NCI-H446 treated with DMSO at 0.1 percent for 48 hours (cell line): ENCODE data around the gene CYB561D1.

Experiments used
- DNase-seq: peaks from one replicate; lab custom pipeline; 2025; lab: John Stamatoyannopoulos, UW

The CYB561D1 gene

DNA sequence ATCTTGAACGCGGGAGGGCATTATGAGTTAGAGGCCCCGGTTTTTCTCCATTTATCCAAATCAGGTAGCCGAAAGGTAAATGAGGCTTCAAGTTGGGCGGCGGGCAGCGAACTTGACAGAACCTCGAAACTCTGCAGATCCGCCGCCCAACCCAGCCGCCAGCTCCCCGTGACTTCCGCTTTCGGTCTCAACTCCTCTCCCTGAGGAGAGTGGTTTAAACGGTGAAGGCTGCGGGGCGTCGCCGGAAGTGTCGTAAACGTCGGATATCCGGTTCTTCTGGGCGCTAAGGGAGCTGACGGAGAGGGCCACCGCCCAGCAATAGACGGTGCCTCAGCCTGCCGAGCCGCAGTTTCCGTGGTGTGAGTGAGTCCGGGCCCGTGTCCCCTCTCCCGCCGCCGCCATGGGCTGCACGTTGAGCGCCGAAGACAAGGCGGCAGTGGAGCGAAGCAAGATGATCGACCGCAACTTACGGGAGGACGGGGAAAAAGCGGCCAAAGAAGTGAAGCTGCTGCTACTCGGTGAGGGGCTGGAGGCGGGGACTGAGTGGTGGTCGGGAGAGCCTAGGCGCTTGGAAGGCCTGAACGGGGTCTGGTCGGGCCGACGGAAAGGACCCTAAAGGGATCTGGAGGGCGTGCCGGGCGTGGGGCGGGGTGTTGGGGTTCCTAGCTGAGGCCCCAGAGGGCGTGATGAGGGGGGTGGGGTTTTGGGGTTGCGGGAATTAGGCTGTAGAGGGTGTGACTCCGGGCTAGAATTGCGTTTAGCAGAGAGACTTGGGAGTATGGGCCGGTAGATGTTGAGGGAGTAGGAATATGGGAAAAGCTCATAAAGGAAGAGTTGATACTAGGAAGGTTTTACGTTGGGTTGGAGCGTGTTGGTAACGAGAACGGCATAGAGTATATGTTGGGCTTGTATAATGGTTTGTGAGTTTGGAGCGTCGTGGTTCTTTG lies 54.7 kb downstream of the CYB561D1 start, which contains the start of gene GNAI3:
Gene GNAI3 (plus strand): TSS at position 295 of the 947 bp plus-strand sequence. CDS start 106 bp downstream, at position 401.
- DNase-seq: peak; percentile 86
